Small intestine (tissue), 7 donors: ENCODE measurements around the gene SLC4A3. TPM values are rescaled to one million over a fixed set of nuclear protein-coding genes. Genes with fewer than 3 reads are reported as not detected.
A peak's percentile ranks its signal among the peaks of the same experiment; 100 is the strongest.

ENCODE experiments used
- DNase-seq, 2 donors: peaks; one replicate each; pipeline versions ENCODE4 v3.0.0 to v3.0.0-alpha.2; 2013
- FAIRE-seq: peaks from 2 replicates; lab custom pipeline; 2012; peaks lifted over from hg19 to GRCh38; lab: Jason Lieb, UNC
- H3K27ac ChIP-seq, 3 donors: one replicate each; pipeline ENCODE4 v1.5.1; 2013; ENCODE audit warnings: low read length in 2 of 3, mild to moderate bottlenecking in 2 of 3, control low read depth in 1 of 3, inconsistent platforms in 1 of 3, low read depth in 1 of 3, moderate library complexity in 1 of 3
- H3K27me3 ChIP-seq, 3 donors: one replicate each; pipeline ENCODE4 v1.6.1; 2013; ENCODE audit warnings: low read length in 3 of 3, inconsistent platforms in 1 of 3; ENCODE audit not compliant: control insufficient read depth in 3 of 3, insufficient read depth in 3 of 3
- H3K36me3 ChIP-seq, 3 donors: one replicate each; pipeline ENCODE4 v1.6.1; 2013; ENCODE audit warnings: low read length in 3 of 3, inconsistent platforms in 1 of 3, low read depth in 1 of 3, mild to moderate bottlenecking in 1 of 3, moderate library complexity in 1 of 3; ENCODE audit not compliant: control insufficient read depth in 3 of 3, insufficient read depth in 2 of 3
- H3K4me1 ChIP-seq, 3 donors: one replicate each; pipeline ENCODE4 v1.6.1; 2013; ENCODE audit warnings: low read length in 2 of 3, inconsistent platforms in 1 of 3, low read depth in 1 of 3, mild to moderate bottlenecking in 1 of 3, moderate library complexity in 1 of 3; ENCODE audit not compliant: control insufficient read depth in 3 of 3, insufficient read depth in 2 of 3
- H3K4me3 ChIP-seq, 3 donors: one replicate each; pipeline ENCODE4 v1.5.1; 2013; ENCODE audit warnings: low read length in 3 of 3, control low read depth in 1 of 3, inconsistent platforms in 1 of 3, low read depth in 1 of 3, mild to moderate bottlenecking in 1 of 3, moderate library complexity in 1 of 3
- H3K9me3 ChIP-seq, 2 donors: one replicate each; pipeline ENCODE4 v1.6.1; 2013; ENCODE audit warnings: low read depth in 1 of 2, low read length in 1 of 2; ENCODE audit not compliant: control insufficient read depth in 2 of 2, insufficient read depth in 1 of 2
- WGBS, 3 donors: extraction: QIAGEN DNeasy Blood & Tissue Kit; methylation state at CpG; one replicate each; pipeline ENCODE4 v1.1.7; 2013; 5-methylcytosine and 5-hydroxymethylcytosine counted together
- polyA plus RNA-seq, 4 donors: library from polyadenylated mRNA; stranded (reverse) in 3 of 4; unstranded in 1 of 4; fragments of 200-250 nt in 3 of 4; fragments of 120-200 nt in 1 of 4; gene quantifications; one replicate each; pipeline versions ENCODE4 v1.2.1 to v1.2.3, GENCODE V29; 2013
- donor health status: healthy with polysubstance abuse.
- donor health status: control.
- donor health status: control.
- donor health status: Bipolar disorder and iron deficiency.
- donor health status: healthy.

Gene SLC4A3
- polyA plus RNA-seq, 4 donors: 1.0 to 2.2 (median 1.1) TPM; not detected in 1

- H3K9me3 ChIP-seq: no peaks in the 10 kb centered on the region
- peaks cover under 1 to 11% (median 5%) of the 10 kb centered on the region in 3 donors for H3K36me3 ChIP-seq
- H3K27me3 ChIP-seq: no peaks in the 10 kb centered on the region
- H3K27ac ChIP-seq: peak overlapping the region; percentile 83 to 97 (median 90)
- DNase-seq (peak in 1 of 2 donors; percentile 31), FAIRE-seq (no peak)
- 7 to 16% (median 14%) methylated on average over 19 of the region's 19 CpGs for WGBS, 3 donors
- H3K4me1 ChIP-seq: peaks cover 0 to 13% (median 0%) of the 10 kb centered on the region in 3 donors
- H3K4me3 ChIP-seq: peak overlapping the region; percentile 59 to 78 (median 70)
Observed at GRCh38 chr2:219596954-219597551, 30.4 kb upstream of the SLC4A3 start.

GRCh38 chr2:219597552-219598307, 29.7 kb upstream of the SLC4A3 start, which contains the start of gene STK11IP:
TSS of gene STK11IP (plus strand) at chr2:219597857. CDS start at chr2:219598120, 263 bp downstream.
- peak within 1 kb of the TSS; percentile 59 to 78 (median 70) for H3K4me3 ChIP-seq
- DNase-seq (peak; percentile 98 to 99), FAIRE-seq (no peak)
- 0 to 1% (median 0%) methylated on average over 57 of the region's 57 CpGs for WGBS, 3 donors
- no peaks in the 10 kb centered on the region for H3K9me3 ChIP-seq
- peak within 1 kb of the TSS; percentile 83 to 97 (median 90) for H3K27ac ChIP-seq
- no peaks in the 10 kb centered on the region for H3K27me3 ChIP-seq
- H3K36me3 ChIP-seq: peaks cover 4 to 17% (median 5%) of the 10 kb centered on the region in 3 donors
- H3K4me1 ChIP-seq: peaks cover 0 to 13% (median 0%) of the 10 kb centered on the region in 3 donors

DNA sequence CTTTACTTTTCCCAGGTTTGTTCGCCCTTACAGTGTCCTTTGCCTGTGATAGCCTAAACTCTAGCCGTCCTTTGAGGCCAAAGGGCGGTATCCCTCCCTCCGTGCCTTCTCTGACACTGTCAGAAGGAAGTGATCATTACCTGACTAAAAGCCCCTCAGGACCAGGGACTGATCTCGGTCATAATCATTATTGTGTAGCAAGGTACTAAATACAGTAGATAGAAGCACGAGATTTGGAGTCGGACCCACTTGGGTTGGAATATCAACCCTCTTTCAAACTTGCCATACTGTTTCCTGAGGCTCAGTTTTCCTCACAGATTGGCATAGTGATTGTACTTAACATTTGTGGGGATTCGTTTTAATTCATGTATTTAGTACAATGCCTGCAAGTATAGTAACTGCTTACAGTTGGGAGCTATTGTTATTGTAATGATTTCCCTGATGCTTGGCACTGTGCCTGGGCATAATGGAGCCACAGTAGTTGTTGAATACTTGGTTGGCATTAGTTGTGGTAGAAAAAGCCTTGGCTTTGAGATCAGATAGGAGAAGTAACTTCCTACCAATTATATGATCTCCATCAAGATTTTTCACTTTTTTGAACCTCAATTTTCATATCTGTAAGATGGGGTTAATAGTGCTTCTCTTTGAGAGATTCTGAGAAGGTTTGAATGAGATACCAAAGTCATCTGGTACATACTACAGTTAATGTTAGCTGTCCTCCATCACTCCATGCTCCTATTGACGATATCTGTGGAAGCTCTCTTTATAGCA, 28.9 kb upstream of the SLC4A3 start:
- peak overlapping the region; percentile 47 to 78 (median 70) for H3K4me3 ChIP-seq
- FAIRE-seq: no peak
- H3K9me3 ChIP-seq: no peaks in the 10 kb centered on the region
- H3K36me3 ChIP-seq: peaks cover 4 to 19% (median 5%) of the 10 kb centered on the region in 3 donors
- H3K4me1 ChIP-seq: peaks cover 0 to 13% (median 0%) of the 10 kb centered on the region in 3 donors
- peak in 1 of 2 donors; percentile 11 for DNase-seq
- H3K27ac ChIP-seq: peak overlapping the region; percentile 71 to 97 (median 90)
- 20 to 30% (median 28%) methylated on average over 9 of the region's 9 CpGs for WGBS, 3 donors
- H3K27me3 ChIP-seq: no peaks in the 10 kb centered on the region

- FAIRE-seq: no peak
- Histone ChIP-seq H3K4me1 (no peaks in the 10 kb centered on the region), H3K27ac (no peak overlapping the region), H3K4me3 (no peak overlapping the region), H3K36me3 (peaks cover 12 to 64% (median 16%) of the 10 kb centered on the region in 3 donors), H3K9me3 (no peaks in the 10 kb centered on the region), H3K27me3 (no peaks in the 10 kb centered on the region)
- DNase-seq: no peak
- WGBS, 3 donors: 82 to 92% (median 90%) methylated on average over 5 of the region's 5 CpGs
Observed at GRCh38 chr2:219603771-219604170, 23.7 kb upstream of the SLC4A3 start.

GRCh38 chr2:219605607-219605954, 21.8 kb upstream of the SLC4A3 start:
- 89 to 98% (median 97%) methylated on average over 5 to 6 of the region's 6 CpGs for WGBS, 3 donors
- H3K4me1 ChIP-seq: no peaks in the 10 kb centered on the region
- no peak overlapping the region for H3K4me3 ChIP-seq
- DNase-seq: no peak
- H3K27me3 ChIP-seq: no peaks in the 10 kb centered on the region
- H3K36me3 ChIP-seq: peaks cover 19 to 74% (median 19%) of the 10 kb centered on the region in 3 donors
- no peak overlapping the region for H3K27ac ChIP-seq
- no peaks in the 10 kb centered on the region for H3K9me3 ChIP-seq
- no peak for FAIRE-seq

- DNase-seq (no peak), FAIRE-seq (no peak)
- Histone ChIP-seq H3K27me3 (no peaks in the 10 kb centered on the region), H3K36me3 (peaks cover 17 to 77% (median 17%) of the 10 kb centered on the region in 3 donors), H3K4me1 (no peaks in the 10 kb centered on the region), H3K9me3 (no peaks in the 10 kb centered on the region), H3K27ac (no peak overlapping the region), H3K4me3 (no peak overlapping the region)
- 90 to 95% (median 92%) methylated on average over 15 of the region's 15 CpGs for WGBS, 3 donors
Observed at GRCh38 chr2:219607931-219608330, 19.5 kb upstream of the SLC4A3 start.

- WGBS, 3 donors: 81 to 92% (median 87%) methylated on average over 12 to 15 of the region's 15 CpGs
- Histone ChIP-seq H3K4me1 (no peaks in the 10 kb centered on the region), H3K27me3 (no peaks in the 10 kb centered on the region), H3K27ac (no peak overlapping the region), H3K36me3 (peaks cover 17 to 77% (median 17%) of the 10 kb centered on the region in 3 donors), H3K4me3 (no peak overlapping the region), H3K9me3 (no peaks in the 10 kb centered on the region)
- DNase-seq (no peak), FAIRE-seq (no peak)
Observed at GRCh38 chr2:219608399-219608964, 18.9 kb upstream of the SLC4A3 start.
